GM12872 (cell line): ENCODE data around the gene CHCHD2.

Source experiments
- CTCF ChIP-seq: IDR thresholded peaks from 3 replicates; pipeline ENCODE4 v1.5.1; 2011; ENCODE audit warnings: low read depth, mild to moderate bottlenecking, low read length, moderate library complexity; ENCODE audit not compliant: insufficient read depth

CHCHD2 gene

GRCh38 chr7:56110611-56111010 is 4.3 kb upstream of the CHCHD2 start:
- no peak for TF ChIP-seq CTCF

GRCh38 chr7:56107954-56108258 is 1.6 kb upstream of the CHCHD2 start:
- no peak for TF ChIP-seq CTCF

GRCh38 chr7:56105508-56105907 is 768 bp downstream of the CHCHD2 start:
- TF ChIP-seq CTCF: no peak

GRCh38 chr7:56099653-56100052 is 6.6 kb downstream of the CHCHD2 start:
- TF ChIP-seq CTCF: no peak

- TF ChIP-seq CTCF: no peak
These were observed 8.6 kb downstream of the CHCHD2 start for GRCh38 chr7:56097700-56098099.

- TF ChIP-seq CTCF: 0 out of 3 replicates have a peak, but pooled peaks have one; percentile 3
These were observed 13.3 kb downstream of the CHCHD2 start, which contains the start of gene PHKG1 for GRCh38 chr7:56092789-56093531. PHKG1 (minus strand) TSS chr7:56092952; CDS start chr7:56088941, 4,011 bp downstream.

- TF ChIP-seq CTCF: no peak
These were observed 14.7 kb downstream of the CHCHD2 start for GRCh38 chr7:56091591-56091990.
